PFSK-1 (cell line): ENCODE measurements around the gene PRSS16.

ENCODE experiments used
- FOXP2 ChIP-seq: optimal IDR thresholded peaks from 2 replicates; pipeline ENCODE3; 2011; ENCODE audit warnings: borderline replicate concordance, control low read depth, inconsistent platforms; ENCODE audit not compliant: insufficient read depth; ENCODE audit errors: extremely low read length, extremely low read depth
- POLR2AphosphoS5 ChIP-seq: IDR thresholded peaks from 2 replicates; pipeline ENCODE4 v1.6.1; 2012; ENCODE audit warnings: low read depth, mild to moderate bottlenecking, control low read depth, low read length, moderate library complexity
- SIN3A ChIP-seq: IDR thresholded peaks from 2 replicates; pipeline ENCODE4 v1.6.1; 2012; ENCODE audit warnings: mild to moderate bottlenecking, low read length, moderate library complexity, borderline replicate concordance; ENCODE audit not compliant: insufficient read depth
- TAF1 ChIP-seq: IDR thresholded peaks from 2 replicates; pipeline ENCODE4 v1.6.1; 2012; ENCODE audit warnings: low read length, control low read depth, borderline replicate concordance; ENCODE audit not compliant: insufficient read depth

- TF ChIP-seq TAF1 (no peak), FOXP2 (no peak), SIN3A (no peak), POLR2AphosphoS5 (no peak)
Measured at GRCh38 chr6:27234576-27234975, 12.9 kb upstream of the PRSS16 start.
